Neural progenitor cell (in vitro differentiated cells): ENCODE data around the gene KIF4B.

Experiments
- EZH2 ChIP-seq: fragments of 200-600 bp; sonication (generic); IDR thresholded peaks from 2 replicates; pipeline ENCODE4 v1.6.1; 2017; ENCODE audit warnings: antibody characterized with exemption, mild to moderate bottlenecking, moderate library complexity
- TF ChIP-seq, protein P1 (sequence below): fragments of 200-600 bp; sonication (generic); IDR thresholded peaks from 2 replicates; pipeline ENCODE4 v1.5.1; 2017; ENCODE audit warnings: antibody characterized with exemption, mild to moderate bottlenecking

DNA sequence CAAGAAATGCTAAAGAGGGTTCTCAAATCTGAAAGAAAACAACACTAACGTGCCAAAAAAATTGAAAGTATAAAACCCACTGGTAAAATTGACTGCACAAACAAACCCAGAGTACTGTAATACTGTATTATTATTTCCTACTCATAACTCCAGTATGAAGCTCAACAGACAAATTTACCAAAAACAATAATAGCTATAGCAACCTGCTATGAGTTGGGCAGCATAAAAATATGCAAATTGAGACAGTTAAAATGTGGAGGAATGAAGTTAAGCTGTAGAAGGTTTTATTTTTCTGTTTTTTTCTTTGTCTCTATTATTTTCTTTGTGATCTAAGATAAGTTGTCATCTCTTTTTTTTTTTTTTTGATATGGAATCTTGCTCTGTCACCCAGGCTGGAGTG is 15.7 kb downstream of the KIF4B start:
- TF ChIP-seq, protein P1, sequence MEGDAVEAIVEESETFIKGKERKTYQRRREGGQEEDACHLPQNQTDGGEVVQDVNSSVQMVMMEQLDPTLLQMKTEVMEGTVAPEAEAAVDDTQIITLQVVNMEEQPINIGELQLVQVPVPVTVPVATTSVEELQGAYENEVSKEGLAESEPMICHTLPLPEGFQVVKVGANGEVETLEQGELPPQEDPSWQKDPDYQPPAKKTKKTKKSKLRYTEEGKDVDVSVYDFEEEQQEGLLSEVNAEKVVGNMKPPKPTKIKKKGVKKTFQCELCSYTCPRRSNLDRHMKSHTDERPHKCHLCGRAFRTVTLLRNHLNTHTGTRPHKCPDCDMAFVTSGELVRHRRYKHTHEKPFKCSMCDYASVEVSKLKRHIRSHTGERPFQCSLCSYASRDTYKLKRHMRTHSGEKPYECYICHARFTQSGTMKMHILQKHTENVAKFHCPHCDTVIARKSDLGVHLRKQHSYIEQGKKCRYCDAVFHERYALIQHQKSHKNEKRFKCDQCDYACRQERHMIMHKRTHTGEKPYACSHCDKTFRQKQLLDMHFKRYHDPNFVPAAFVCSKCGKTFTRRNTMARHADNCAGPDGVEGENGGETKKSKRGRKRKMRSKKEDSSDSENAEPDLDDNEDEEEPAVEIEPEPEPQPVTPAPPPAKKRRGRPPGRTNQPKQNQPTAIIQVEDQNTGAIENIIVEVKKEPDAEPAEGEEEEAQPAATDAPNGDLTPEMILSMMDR, result no peak
- TF ChIP-seq EZH2, result no peak
